Skeletal muscle satellite cell (primary cell): ENCODE data around the gene PFN1. TPM values are rescaled to one million over a fixed set of nuclear protein-coding genes. Genes with fewer than 3 reads are reported as not detected.

ENCODE experiments used
- H3K27me3 ChIP-seq: 2 replicates; pipeline ENCODE4 v1.7.0; 2013; ENCODE audit warnings: low read length; ENCODE audit not compliant: control insufficient read depth, insufficient read depth
- H3K36me3 ChIP-seq: 2 replicates; pipeline ENCODE4 v1.7.0; 2013; ENCODE audit warnings: mild to moderate bottlenecking, control low read depth, low read length; ENCODE audit not compliant: insufficient read depth
- H3K4me1 ChIP-seq: 2 replicates; pipeline ENCODE4 v1.7.0; 2013; ENCODE audit warnings: low read length; ENCODE audit not compliant: control insufficient read depth, insufficient read depth
- H3K4me2 ChIP-seq: 2 replicates; pipeline ENCODE4 v1.7.0; 2013; ENCODE audit warnings: mild to moderate bottlenecking, low read length
- H3K4me3 ChIP-seq: 2 replicates; pipeline ENCODE4 v1.7.0; 2013; ENCODE audit warnings: low read length
- H3K9ac ChIP-seq: 2 replicates; pipeline ENCODE4 v1.7.0; 2013; ENCODE audit warnings: mild to moderate bottlenecking, low read depth, low read length, moderate library complexity
- H3K9me3 ChIP-seq: replicated peaks from 2 replicates; pipeline ENCODE4 v1.7.0; 2013; ENCODE audit warnings: mild to moderate bottlenecking, control low read depth, low read length
- small RNA-seq: library from RNA; depleted of rRNA; stranded (forward); fragments of <200 nt; gene quantifications from one replicate; pipeline ENCODE3, GENCODE V24; 2012

PFN1 gene

GRCh38 chr17:4897198-4897687 lies 51.1 kb downstream of the PFN1 start:
- Histone ChIP-seq H3K9me3 (no peaks in the 10 kb centered on the region), H3K4me3 (no peak overlapping the region), H3K4me1 (peaks cover 5% of the 10 kb centered on the region), H3K4me2 (no peak overlapping the region), H3K9ac (no peak overlapping the region), H3K27me3 (no peaks in the 10 kb centered on the region), H3K36me3 (peaks cover 52% of the 10 kb centered on the region)

DNA sequence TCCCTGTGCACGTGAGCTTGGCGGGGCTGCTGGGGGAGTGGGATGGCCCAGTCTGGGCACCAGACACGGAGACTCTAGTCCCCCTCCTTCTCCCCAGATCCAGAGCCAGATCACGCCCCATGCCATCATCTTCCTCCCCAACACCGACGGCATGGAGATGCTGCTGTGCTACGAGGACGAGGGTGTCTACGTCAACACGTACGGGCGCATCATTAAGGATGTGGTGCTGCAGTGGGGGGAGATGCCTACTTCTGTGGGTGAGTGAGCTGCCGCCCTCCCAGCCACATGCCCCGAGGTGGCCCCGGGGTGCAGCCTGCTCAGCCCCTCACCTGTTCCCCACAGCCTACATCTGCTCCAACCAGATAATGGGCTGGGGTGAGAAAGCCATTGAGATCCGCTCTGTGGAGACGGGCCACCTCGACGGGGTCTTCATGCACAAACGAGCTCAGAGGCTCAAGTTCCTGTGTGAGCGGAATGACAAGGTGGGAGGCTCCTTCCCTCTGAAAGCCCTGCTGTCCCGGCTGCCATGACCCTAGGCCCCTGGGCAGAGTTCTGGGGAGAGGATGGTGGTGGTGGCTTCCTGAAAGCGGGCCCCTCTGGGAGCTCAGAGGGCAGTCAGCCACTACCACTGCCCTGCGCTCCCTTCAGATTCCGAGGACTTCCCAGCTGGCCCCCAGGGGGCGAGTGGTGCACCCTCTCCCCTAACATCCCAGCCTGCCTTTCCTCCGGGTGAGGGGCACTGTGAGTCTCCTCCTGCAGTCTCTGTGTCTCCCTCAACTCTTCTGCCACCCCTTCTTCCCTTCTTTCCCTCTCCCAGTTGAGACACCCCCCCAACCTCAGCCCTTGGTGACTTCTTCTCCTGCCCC lies 51.8 kb downstream of the PFN1 start:
- H3K4me1 ChIP-seq: peaks cover 4% of the 10 kb centered on the region
- no peaks in the 10 kb centered on the region for H3K9me3 ChIP-seq
- peaks cover 52% of the 10 kb centered on the region for H3K36me3 ChIP-seq
- no peaks in the 10 kb centered on the region for H3K27me3 ChIP-seq
- no peak overlapping the region for H3K9ac ChIP-seq
- no peak overlapping the region for H3K4me2 ChIP-seq
- no peak overlapping the region for H3K4me3 ChIP-seq

DNA sequence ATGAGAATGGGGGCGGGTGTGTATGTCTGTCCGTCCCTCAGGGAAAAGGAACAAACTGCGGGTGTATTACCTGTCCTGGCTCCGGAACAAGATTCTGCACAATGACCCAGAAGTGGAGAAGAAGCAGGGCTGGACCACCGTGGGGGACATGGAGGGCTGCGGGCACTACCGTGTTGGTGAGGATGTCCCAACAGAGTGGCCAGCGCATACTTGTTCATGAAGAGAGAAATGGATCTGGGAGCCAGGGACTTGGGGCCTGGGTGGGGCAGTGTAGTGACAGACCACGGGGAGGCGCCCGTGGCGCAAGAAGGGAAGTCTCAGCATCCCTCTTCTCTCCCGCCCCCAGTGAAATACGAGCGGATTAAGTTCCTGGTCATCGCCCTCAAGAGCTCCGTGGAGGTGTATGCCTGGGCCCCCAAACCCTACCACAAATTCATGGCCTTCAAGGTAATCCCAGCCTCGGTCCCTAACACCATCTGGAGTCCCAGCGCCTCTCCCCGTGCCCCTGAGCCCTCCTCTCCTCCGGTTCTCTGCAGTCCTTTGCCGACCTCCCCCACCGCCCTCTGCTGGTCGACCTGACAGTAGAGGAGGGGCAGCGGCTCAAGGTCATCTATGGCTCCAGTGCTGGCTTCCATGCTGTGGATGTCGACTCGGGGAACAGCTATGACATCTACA lies 52.5 kb downstream of the PFN1 start:
- Histone ChIP-seq H3K36me3 (peaks cover 51% of the 10 kb centered on the region), H3K4me1 (peaks cover 4% of the 10 kb centered on the region), H3K9me3 (no peaks in the 10 kb centered on the region), H3K27me3 (no peaks in the 10 kb centered on the region), H3K9ac (no peak overlapping the region), H3K4me3 (no peak overlapping the region), H3K4me2 (no peak overlapping the region)

Small RNAs within 50 kb of the gene (small RNA-seq; reads per million reads assigned to genes)
- gene MIR6864: not detected
- not detected for gene MIR6865
